Measurements from ENCODE around the gene IGF1R.

DNA sequence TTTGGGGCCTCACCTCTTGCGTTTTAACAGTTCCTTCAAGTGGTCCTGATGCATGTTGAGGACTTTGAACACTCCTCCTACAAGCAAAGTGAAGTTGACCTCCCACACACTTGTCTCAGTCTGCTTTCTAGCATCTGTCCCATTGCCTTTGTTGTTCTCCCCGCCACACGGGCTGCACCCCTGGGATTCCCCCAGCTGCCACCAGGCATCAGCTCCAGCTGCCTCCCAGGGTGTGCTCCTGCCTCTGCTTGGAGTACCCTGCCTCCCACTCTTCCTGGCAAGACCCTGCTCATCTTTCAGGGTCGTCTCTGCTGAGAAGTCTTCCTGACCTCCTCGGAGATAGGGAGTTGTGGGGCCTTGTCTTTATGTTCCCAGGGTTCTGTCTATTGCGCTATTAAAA is 52.2 kb downstream of the IGF1R start:
- TF ChIP-seq, protein P1, sequence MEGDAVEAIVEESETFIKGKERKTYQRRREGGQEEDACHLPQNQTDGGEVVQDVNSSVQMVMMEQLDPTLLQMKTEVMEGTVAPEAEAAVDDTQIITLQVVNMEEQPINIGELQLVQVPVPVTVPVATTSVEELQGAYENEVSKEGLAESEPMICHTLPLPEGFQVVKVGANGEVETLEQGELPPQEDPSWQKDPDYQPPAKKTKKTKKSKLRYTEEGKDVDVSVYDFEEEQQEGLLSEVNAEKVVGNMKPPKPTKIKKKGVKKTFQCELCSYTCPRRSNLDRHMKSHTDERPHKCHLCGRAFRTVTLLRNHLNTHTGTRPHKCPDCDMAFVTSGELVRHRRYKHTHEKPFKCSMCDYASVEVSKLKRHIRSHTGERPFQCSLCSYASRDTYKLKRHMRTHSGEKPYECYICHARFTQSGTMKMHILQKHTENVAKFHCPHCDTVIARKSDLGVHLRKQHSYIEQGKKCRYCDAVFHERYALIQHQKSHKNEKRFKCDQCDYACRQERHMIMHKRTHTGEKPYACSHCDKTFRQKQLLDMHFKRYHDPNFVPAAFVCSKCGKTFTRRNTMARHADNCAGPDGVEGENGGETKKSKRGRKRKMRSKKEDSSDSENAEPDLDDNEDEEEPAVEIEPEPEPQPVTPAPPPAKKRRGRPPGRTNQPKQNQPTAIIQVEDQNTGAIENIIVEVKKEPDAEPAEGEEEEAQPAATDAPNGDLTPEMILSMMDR (IDR thresholded peaks at IDR 0.05) = no peak
- TF ChIP-seq POLR2A (IDR thresholded peaks at IDR 0.05) = no peak

Measured in transverse colon (tissue), 3 donors.